ENCODE measurements around the gene ZCCHC24.

ZCCHC24 gene

GRCh38 chr10:79378383-79378646, 67.1 kb downstream of the ZCCHC24 start:
- Histone ChIP-seq H3F3A (ENCODE audit: control insufficient read depth, insufficient read depth) (no peaks in the 10 kb centered on the region), H3K36me3 (ENCODE audit: control insufficient read depth, low read length) (no peaks in the 10 kb centered on the region), H3K4me1 (ENCODE audit: control insufficient read depth, low read length) (no peaks in the 10 kb centered on the region), H3K4me3 (ENCODE audit: low read length) (no peak overlapping the region), H3K27me3 (ENCODE audit: control insufficient read depth, low read length) (no peaks in the 10 kb centered on the region; the same call in 1 of the 2 replicates), H3K4me2 (ENCODE audit: low read length) (no peak overlapping the region), H3K9me3 (ENCODE audit: control insufficient read depth, insufficient read depth, low read length) (no peaks in the 10 kb centered on the region), H3K79me2 (ENCODE audit: control insufficient read depth, low read length) (no peaks in the 10 kb centered on the region), H3K27ac (ENCODE audit: low read depth, low read length) (no peak overlapping the region), H4K20me1 (ENCODE audit: control insufficient read depth, insufficient read depth, low read depth, low read length) (no peaks in the 10 kb centered on the region), H3K9me2 (replicated peaks; ENCODE audit: control insufficient read depth, low read length) (no peaks in the 10 kb centered on the region)
- TF ChIP-seq CTCF (IDR thresholded peaks at IDR 0.05; ENCODE audit: low read depth, low read length, poor library complexity, severe bottlenecking) (no peak), EZH2phosphoT487 (IDR thresholded peaks at IDR 0.05; ENCODE audit: borderline replicate concordance, low read length) (no peak)

- Histone ChIP-seq H3F3A (ENCODE audit: control insufficient read depth, insufficient read depth) (no peaks in the 10 kb centered on the region), H3K79me2 (ENCODE audit: control insufficient read depth, low read length) (no peaks in the 10 kb centered on the region), H3K4me3 (ENCODE audit: low read length) (no peak overlapping the region), H3K9me2 (replicated peaks; ENCODE audit: control insufficient read depth, low read length) (no peaks in the 10 kb centered on the region), H3K27ac (ENCODE audit: low read depth, low read length) (no peak overlapping the region), H3K4me2 (ENCODE audit: low read length) (no peak overlapping the region), H4K20me1 (ENCODE audit: control insufficient read depth, insufficient read depth, low read depth, low read length) (no peaks in the 10 kb centered on the region), H3K27me3 (ENCODE audit: control insufficient read depth, low read length) (peaks cover 3% of the 10 kb centered on the region; the same call in 1 of the 2 replicates), H3K4me1 (ENCODE audit: control insufficient read depth, low read length) (no peaks in the 10 kb centered on the region), H3K9me3 (ENCODE audit: control insufficient read depth, insufficient read depth, low read length) (no peaks in the 10 kb centered on the region), H3K36me3 (ENCODE audit: control insufficient read depth, low read length) (no peaks in the 10 kb centered on the region)
- TF ChIP-seq CTCF (IDR thresholded peaks at IDR 0.05; ENCODE audit: low read depth, low read length, poor library complexity, severe bottlenecking): no peak
- no peak for TF ChIP-seq EZH2phosphoT487 (IDR thresholded peaks at IDR 0.05; ENCODE audit: borderline replicate concordance, low read length)
Measured at GRCh38 chr10:79377557-79378382, 67.7 kb downstream of the ZCCHC24 start.

GRCh38 chr10:79376751-79377556, 68.5 kb downstream of the ZCCHC24 start:
- no peaks in the 10 kb centered on the region for H4K20me1 ChIP-seq (ENCODE audit: control insufficient read depth, insufficient read depth, low read depth, low read length)
- H3K4me3 ChIP-seq (ENCODE audit: low read length): no peak overlapping the region
- no peaks in the 10 kb centered on the region for H3K36me3 ChIP-seq (ENCODE audit: control insufficient read depth, low read length)
- TF ChIP-seq CTCF (IDR thresholded peaks at IDR 0.05; ENCODE audit: low read depth, low read length, poor library complexity, severe bottlenecking) (no peak), EZH2phosphoT487 (IDR thresholded peaks at IDR 0.05; ENCODE audit: borderline replicate concordance, low read length) (no peak)
- H3K27me3 ChIP-seq (ENCODE audit: control insufficient read depth, low read length): peaks cover 9% of the 10 kb centered on the region
- no peak overlapping the region for H3K27ac ChIP-seq (ENCODE audit: low read depth, low read length)
- H3K4me1 ChIP-seq (ENCODE audit: control insufficient read depth, low read length): no peaks in the 10 kb centered on the region
- no peak overlapping the region for H3K4me2 ChIP-seq (ENCODE audit: low read length)
- H3K9me3 ChIP-seq (ENCODE audit: control insufficient read depth, insufficient read depth, low read length): no peaks in the 10 kb centered on the region
- no peaks in the 10 kb centered on the region for H3K9me2 ChIP-seq (replicated peaks; ENCODE audit: control insufficient read depth, low read length)
- H3F3A ChIP-seq (ENCODE audit: control insufficient read depth, insufficient read depth): no peaks in the 10 kb centered on the region
- no peaks in the 10 kb centered on the region for H3K79me2 ChIP-seq (ENCODE audit: control insufficient read depth, low read length)

All from DOHH2 (cell line).